WTC11 (cell line): Measurements from ENCODE around the gene ARMC10. TPM values are rescaled to one million over a fixed set of nuclear protein-coding genes. Genes with fewer than 3 reads are reported as not detected.
"Not testable (repeated sequence)": the region's sequence is repeated elsewhere in the genome, so short reads cannot be mapped to it uniquely, and the experiment has no call there.

Experiments used
- ATAC-seq: fragments of 200-7000 bp; cut with Tn5 transposase; 2 replicates; pipeline ENCODE4 v1.10.0; 2021; ENCODE audit warnings: mild to moderate bottlenecking, moderate library complexity
- CTCF ChIA-PET: fragments of 300-600 bp; sonication (Branson Sonifier 250); formaldehyde crosslinking; loops from one replicate; lab custom pipeline; 2021; ENCODE audit warnings: antibody characterized with exemption; lab: Charles Lee
- POLR2A ChIA-PET: fragments of 350-600 bp; sonication (Branson Sonifier 250); formaldehyde crosslinking; loops from one replicate; lab custom pipeline; 2021; ENCODE audit warnings: antibody characterized with exemption; lab: Charles Lee
- DNase-seq: peaks from one replicate; pipeline ENCODE4 v3.0.0; 2021; ENCODE audit warnings: low spot score
- H3K27ac Mint-ChIP-seq: 2 replicates; pipeline ENCODE4 v1.8.0; 2021; ENCODE audit warnings: mixed read lengths
- H3K27me3 Mint-ChIP-seq: 2 replicates; pipeline ENCODE4 v1.8.0; 2021; ENCODE audit warnings: low read depth, mild to moderate bottlenecking, moderate library complexity, mixed read lengths
- H3K36me3 Mint-ChIP-seq: 2 replicates; pipeline ENCODE4 v1.8.0; 2021; ENCODE audit warnings: mixed read lengths
- H3K4me1 Mint-ChIP-seq: 2 replicates; pipeline ENCODE4 v1.8.0; 2022; ENCODE audit warnings: mixed read lengths
- H3K4me3 Mint-ChIP-seq: 2 replicates; pipeline ENCODE4 v1.8.0; 2021; ENCODE audit warnings: mild to moderate bottlenecking, moderate library complexity, mixed read lengths
- H3K9me3 Mint-ChIP-seq: 2 replicates; pipeline ENCODE4 v1.8.0; 2021; ENCODE audit warnings: mixed read lengths
- CBFB ChIP-seq: sonication (generic); formaldehyde crosslinking; IDR thresholded peaks from 2 replicates; pipeline ENCODE4 v1.8.1; 2022; ENCODE audit warnings: mild to moderate bottlenecking, low read depth, missing genetic modification reagents
- ETV6 ChIP-seq: sonication (generic); formaldehyde crosslinking; IDR thresholded peaks from 2 replicates; pipeline ENCODE4 v1.8.1; 2022; ENCODE audit warnings: mild to moderate bottlenecking, missing genetic modification reagents
- HMGA2 ChIP-seq: fragments of 250-450 bp; sonication (Bioruptor Pico); IDR thresholded peaks from 2 replicates; pipeline ENCODE4 v1.4.0; 2021; ENCODE audit warnings: mild to moderate bottlenecking, moderate library complexity
- IRF2 ChIP-seq: sonication (generic); formaldehyde crosslinking; IDR thresholded peaks from 2 replicates; pipeline ENCODE4 v1.8.0; 2022; ENCODE audit warnings: low read depth, missing genetic modification reagents, borderline replicate concordance
- JUN ChIP-seq: sonication (generic); formaldehyde crosslinking; IDR thresholded peaks from 2 replicates; pipeline ENCODE4 v1.8.0; 2023; ENCODE audit warnings: mild to moderate bottlenecking, missing genetic modification reagents
- MYBL2 ChIP-seq: sonication (generic); formaldehyde crosslinking; IDR thresholded peaks from 2 replicates; pipeline ENCODE4 v1.8.1; 2023; ENCODE audit warnings: mild to moderate bottlenecking, moderate library complexity, missing genetic modification reagents
- NFYB ChIP-seq: sonication (generic); formaldehyde crosslinking; conservative IDR thresholded peaks from 2 replicates; pipeline ENCODE4 v1.8.0; 2022; ENCODE audit warnings: low read depth, missing genetic modification reagents
- USF1 ChIP-seq: sonication (generic); formaldehyde crosslinking; IDR thresholded peaks from 2 replicates; pipeline ENCODE4 v1.8.0; 2022; ENCODE audit warnings: mild to moderate bottlenecking, missing genetic modification reagents
- USF2 ChIP-seq: sonication (generic); formaldehyde crosslinking; IDR thresholded peaks from 2 replicates; pipeline ENCODE4 v1.8.1; 2023; ENCODE audit warnings: mild to moderate bottlenecking, missing genetic modification reagents, moderate library complexity
- ZNF232 ChIP-seq: sonication (generic); formaldehyde crosslinking; IDR thresholded peaks from 2 replicates; pipeline ENCODE4 v1.8.0; 2022; ENCODE audit warnings: mild to moderate bottlenecking, missing genetic modification reagents
- ZNF423 ChIP-seq: fragments of 250-450 bp; sonication (Bioruptor Pico); IDR thresholded peaks from 2 replicates; pipeline ENCODE4 v2.1.2; 2022; ENCODE audit warnings: mild to moderate bottlenecking, moderate library complexity
- total RNA-seq: library from RNA; stranded (reverse); gene quantifications from 3 replicates; pipeline ENCODE4 v1.2.3, GENCODE V29; 2021
- TF ChIP-seq, protein P1 (sequence below): fragments of 250-450 bp; sonication (Bioruptor Pico); IDR thresholded peaks from 2 replicates; pipeline ENCODE4 v2.1.2; 2022; ENCODE audit warnings: mild to moderate bottlenecking, moderate library complexity
- TF ChIP-seq, protein P2 (sequence below): sonication (generic); formaldehyde crosslinking; IDR thresholded peaks from 2 replicates; pipeline ENCODE4 v1.8.1; 2023; ENCODE audit warnings: mild to moderate bottlenecking, missing genetic modification reagents
- TF ChIP-seq, protein P3 (sequence below): sonication (generic); formaldehyde crosslinking; IDR thresholded peaks from 2 replicates; pipeline ENCODE4 v1.8.1; 2023; ENCODE audit warnings: mild to moderate bottlenecking, missing genetic modification reagents
- TF ChIP-seq, protein P4 (sequence below): fragments of 250-450 bp; sonication (Bioruptor Pico); IDR thresholded peaks from 2 replicates; pipeline ENCODE4 v1.9.0; 2021; ENCODE audit warnings: mild to moderate bottlenecking
- TF ChIP-seq, protein P5 (sequence below): fragments of 250-450 bp; sonication (Bioruptor Pico); IDR thresholded peaks from 2 replicates; pipeline ENCODE4 v1.8.0; 2021; ENCODE audit warnings: mild to moderate bottlenecking

Gene ARMC10
- total RNA-seq, 1 experiment from 2014 or later: 35.4 TPM

- CTCF ChIA-PET: interaction anchor here (1.0 kb wide), 1 partner anchor 293 kb away, joined by 5 read pairs; no protein-coding TSS in a partner anchor
- no peak for DNase-seq
Observed at GRCh38 chr7:103051519-103051918, 23.4 kb upstream of the ARMC10 start.

DNA sequence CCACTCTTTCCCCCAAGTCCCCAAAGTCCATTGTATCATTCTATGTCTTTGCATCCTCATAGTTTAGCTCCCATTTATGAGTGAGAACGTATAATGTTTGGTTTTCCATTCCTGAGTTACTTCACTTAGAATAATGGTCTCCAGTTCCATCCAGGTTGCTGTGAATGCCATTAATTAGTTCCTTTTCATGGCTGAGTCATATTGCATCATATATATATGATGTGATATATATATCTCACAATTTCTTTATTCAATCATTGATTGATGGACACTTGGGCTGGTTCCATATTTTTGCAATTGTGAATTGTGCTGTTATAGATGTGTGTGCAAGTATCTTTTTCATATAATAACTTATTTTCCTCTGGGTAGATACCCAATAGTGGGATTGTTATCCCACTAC is 18.9 kb upstream of the ARMC10 start:
- ATAC-seq, POLR2A ChIA-PET, DNase-seq, H3K27ac Mint-ChIP-seq, H3K27me3 Mint-ChIP-seq, H3K4me1 Mint-ChIP-seq, H3K4me3 Mint-ChIP-seq, CTCF ChIA-PET: not testable (repeated sequence)
- Mint-ChIP-seq H3K36me3 (peaks cover 19% of the 10 kb centered on the region), H3K9me3 (peaks cover 14% of the 10 kb centered on the region)

More at GRCh38 chr7:103051519-103051918, 23.4 kb upstream of the ARMC10 start:
- POLR2A ChIA-PET: no interaction called here
- Mint-ChIP-seq H3K4me1 (no peaks in the 10 kb centered on the region), H3K27me3 (peaks cover 5% of the 10 kb centered on the region; the same call in 1 of the 2 replicates)
- TF ChIP-seq, protein P1, sequence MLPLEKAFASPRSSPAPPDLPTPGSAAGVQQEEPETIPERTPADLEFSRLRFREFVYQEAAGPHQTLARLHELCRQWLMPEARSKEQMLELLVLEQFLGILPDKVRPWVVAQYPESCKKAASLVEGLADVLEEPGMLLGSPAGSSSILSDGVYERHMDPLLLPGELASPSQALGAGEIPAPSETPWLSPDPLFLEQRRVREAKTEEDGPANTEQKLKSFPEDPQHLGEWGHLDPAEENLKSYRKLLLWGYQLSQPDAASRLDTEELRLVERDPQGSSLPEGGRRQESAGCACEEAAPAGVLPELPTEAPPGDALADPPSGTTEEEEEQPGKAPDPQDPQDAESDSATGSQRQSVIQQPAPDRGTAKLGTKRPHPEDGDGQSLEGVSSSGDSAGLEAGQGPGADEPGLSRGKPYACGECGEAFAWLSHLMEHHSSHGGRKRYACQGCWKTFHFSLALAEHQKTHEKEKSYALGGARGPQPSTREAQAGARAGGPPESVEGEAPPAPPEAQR (CRISPR knock-in tag): no peak
- TF ChIP-seq ZNF232 (CRISPR knock-in tag): no peak
- TF ChIP-seq, protein P2, sequence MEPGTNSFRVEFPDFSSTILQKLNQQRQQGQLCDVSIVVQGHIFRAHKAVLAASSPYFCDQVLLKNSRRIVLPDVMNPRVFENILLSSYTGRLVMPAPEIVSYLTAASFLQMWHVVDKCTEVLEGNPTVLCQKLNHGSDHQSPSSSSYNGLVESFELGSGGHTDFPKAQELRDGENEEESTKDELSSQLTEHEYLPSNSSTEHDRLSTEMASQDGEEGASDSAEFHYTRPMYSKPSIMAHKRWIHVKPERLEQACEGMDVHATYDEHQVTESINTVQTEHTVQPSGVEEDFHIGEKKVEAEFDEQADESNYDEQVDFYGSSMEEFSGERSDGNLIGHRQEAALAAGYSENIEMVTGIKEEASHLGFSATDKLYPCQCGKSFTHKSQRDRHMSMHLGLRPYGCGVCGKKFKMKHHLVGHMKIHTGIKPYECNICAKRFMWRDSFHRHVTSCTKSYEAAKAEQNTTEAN (CRISPR knock-in tag): no peak
- TF ChIP-seq, protein P3, sequence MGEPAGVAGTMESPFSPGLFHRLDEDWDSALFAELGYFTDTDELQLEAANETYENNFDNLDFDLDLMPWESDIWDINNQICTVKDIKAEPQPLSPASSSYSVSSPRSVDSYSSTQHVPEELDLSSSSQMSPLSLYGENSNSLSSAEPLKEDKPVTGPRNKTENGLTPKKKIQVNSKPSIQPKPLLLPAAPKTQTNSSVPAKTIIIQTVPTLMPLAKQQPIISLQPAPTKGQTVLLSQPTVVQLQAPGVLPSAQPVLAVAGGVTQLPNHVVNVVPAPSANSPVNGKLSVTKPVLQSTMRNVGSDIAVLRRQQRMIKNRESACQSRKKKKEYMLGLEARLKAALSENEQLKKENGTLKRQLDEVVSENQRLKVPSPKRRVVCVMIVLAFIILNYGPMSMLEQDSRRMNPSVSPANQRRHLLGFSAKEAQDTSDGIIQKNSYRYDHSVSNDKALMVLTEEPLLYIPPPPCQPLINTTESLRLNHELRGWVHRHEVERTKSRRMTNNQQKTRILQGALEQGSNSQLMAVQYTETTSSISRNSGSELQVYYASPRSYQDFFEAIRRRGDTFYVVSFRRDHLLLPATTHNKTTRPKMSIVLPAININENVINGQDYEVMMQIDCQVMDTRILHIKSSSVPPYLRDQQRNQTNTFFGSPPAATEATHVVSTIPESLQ (CRISPR knock-in tag): no peak
- TF ChIP-seq MYBL2 (CRISPR knock-in tag): no peak
- TF ChIP-seq ZNF423 (CRISPR knock-in tag): no peak
- no peak for TF ChIP-seq USF1 (CRISPR knock-in tag)
- TF ChIP-seq CBFB (CRISPR knock-in tag): no peak
- no peak for TF ChIP-seq USF2
- no peak for TF ChIP-seq IRF2 (CRISPR knock-in tag)
- TF ChIP-seq ETV6: no peak
- no peak for TF ChIP-seq HMGA2 (CRISPR knock-in tag)
- TF ChIP-seq NFYB (CRISPR knock-in tag): no peak
- TF ChIP-seq, protein P4, sequence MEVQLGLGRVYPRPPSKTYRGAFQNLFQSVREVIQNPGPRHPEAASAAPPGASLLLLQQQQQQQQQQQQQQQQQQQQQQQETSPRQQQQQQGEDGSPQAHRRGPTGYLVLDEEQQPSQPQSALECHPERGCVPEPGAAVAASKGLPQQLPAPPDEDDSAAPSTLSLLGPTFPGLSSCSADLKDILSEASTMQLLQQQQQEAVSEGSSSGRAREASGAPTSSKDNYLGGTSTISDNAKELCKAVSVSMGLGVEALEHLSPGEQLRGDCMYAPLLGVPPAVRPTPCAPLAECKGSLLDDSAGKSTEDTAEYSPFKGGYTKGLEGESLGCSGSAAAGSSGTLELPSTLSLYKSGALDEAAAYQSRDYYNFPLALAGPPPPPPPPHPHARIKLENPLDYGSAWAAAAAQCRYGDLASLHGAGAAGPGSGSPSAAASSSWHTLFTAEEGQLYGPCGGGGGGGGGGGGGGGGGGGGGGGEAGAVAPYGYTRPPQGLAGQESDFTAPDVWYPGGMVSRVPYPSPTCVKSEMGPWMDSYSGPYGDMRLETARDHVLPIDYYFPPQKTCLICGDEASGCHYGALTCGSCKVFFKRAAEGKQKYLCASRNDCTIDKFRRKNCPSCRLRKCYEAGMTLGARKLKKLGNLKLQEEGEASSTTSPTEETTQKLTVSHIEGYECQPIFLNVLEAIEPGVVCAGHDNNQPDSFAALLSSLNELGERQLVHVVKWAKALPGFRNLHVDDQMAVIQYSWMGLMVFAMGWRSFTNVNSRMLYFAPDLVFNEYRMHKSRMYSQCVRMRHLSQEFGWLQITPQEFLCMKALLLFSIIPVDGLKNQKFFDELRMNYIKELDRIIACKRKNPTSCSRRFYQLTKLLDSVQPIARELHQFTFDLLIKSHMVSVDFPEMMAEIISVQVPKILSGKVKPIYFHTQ (CRISPR knock-in tag): no peak
- TF ChIP-seq, protein P5, sequence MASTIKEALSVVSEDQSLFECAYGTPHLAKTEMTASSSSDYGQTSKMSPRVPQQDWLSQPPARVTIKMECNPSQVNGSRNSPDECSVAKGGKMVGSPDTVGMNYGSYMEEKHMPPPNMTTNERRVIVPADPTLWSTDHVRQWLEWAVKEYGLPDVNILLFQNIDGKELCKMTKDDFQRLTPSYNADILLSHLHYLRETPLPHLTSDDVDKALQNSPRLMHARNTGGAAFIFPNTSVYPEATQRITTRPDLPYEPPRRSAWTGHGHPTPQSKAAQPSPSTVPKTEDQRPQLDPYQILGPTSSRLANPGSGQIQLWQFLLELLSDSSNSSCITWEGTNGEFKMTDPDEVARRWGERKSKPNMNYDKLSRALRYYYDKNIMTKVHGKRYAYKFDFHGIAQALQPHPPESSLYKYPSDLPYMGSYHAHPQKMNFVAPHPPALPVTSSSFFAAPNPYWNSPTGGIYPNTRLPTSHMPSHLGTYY: no peak
- no peak for TF ChIP-seq JUN (CRISPR knock-in tag)
- TF ChIP-seq, all 79 proteins: peak for 0
- Mint-ChIP-seq H3K27ac (no peak overlapping the region), H3K4me3 (no peak overlapping the region), H3K9me3 (peaks cover 56% of the 10 kb centered on the region), H3K36me3 (peaks cover 59% of the 10 kb centered on the region)
- no peak for ATAC-seq
